ENCODE data around the gene TMEM45A. TPM values are rescaled to one million over a fixed set of nuclear protein-coding genes. Genes with fewer than 3 reads are reported as not detected.

TMEM45A gene
- total RNA-seq, 1 experiment from 2014 or later: 10.1 TPM

DNA sequence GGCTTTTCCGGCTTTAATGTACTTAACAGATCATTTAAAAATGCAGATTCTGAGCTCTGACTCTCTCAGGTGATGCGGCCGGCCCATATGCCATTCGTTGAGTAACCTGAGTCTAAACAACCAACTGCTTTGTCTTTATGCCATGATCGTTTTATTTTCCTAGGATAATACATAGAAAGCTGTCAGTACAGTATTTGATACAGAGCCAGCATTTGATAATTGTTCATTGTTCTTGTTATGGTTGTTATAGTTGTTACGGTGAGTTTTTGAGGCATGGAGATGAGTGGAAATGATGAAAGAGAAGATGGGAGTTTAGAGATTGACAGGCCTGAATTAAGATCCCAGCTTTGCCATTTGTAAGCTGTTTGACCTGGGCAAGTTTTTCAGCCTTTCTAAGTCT lies 40.0 kb downstream of the TMEM45A start:
- DNase-seq: no peak
- H3K4me2 ChIP-seq (ENCODE audit: insufficient read depth, insufficient read length, low read length): no peak overlapping the region
- H2AK5ac ChIP-seq (ENCODE audit: insufficient read length, low read length): no peak overlapping the region
- no peak overlapping the region for H4K91ac ChIP-seq (ENCODE audit: insufficient read length, low read depth, low read length)
- no peak overlapping the region for H2BK12ac ChIP-seq (ENCODE audit: insufficient read length, low read depth, low read length)
- no peaks in the 10 kb centered on the region for H3K79me1 ChIP-seq (ENCODE audit: insufficient read depth, low read depth, low read length, poor library complexity, severe bottlenecking)
- no peak overlapping the region for H3K4ac ChIP-seq (ENCODE audit: low read depth, low read length)
- H3K56ac ChIP-seq (ENCODE audit: insufficient read length, low read depth, low read length): no peak overlapping the region
- H3K79me2 ChIP-seq (ENCODE audit: insufficient read depth, low read length): no peaks in the 10 kb centered on the region
- H4K20me1 ChIP-seq (ENCODE audit: control insufficient read depth, insufficient read depth, insufficient read length): no peaks in the 10 kb centered on the region
- H3K9me3 Mint-ChIP-seq: no peaks in the 10 kb centered on the region
- H3K27me3 ChIP-seq (ENCODE audit: insufficient read depth, low read length): no peaks in the 10 kb centered on the region
- H2BK15ac ChIP-seq (ENCODE audit: low read depth, low read length): no peak overlapping the region
- no peak overlapping the region for H2BK5ac ChIP-seq (ENCODE audit: insufficient read length, low read length)
- H2BK20ac ChIP-seq (ENCODE audit: low read depth, low read length, poor library complexity, severe bottlenecking): no peak overlapping the region
- WGBS (ENCODE audit: extremely low coverage, insufficient read length, low lambda C conversion rate): 100% methylated on average over 1 of the region's 6 CpGs
- no peaks in the 10 kb centered on the region for H3K36me3 Mint-ChIP-seq (ENCODE audit: insufficient read depth in 1 of 3, low read depth in 3 of 3)
- H3K4me1 Mint-ChIP-seq: no peaks in the 10 kb centered on the region
- TF ChIP-seq, protein P1, sequence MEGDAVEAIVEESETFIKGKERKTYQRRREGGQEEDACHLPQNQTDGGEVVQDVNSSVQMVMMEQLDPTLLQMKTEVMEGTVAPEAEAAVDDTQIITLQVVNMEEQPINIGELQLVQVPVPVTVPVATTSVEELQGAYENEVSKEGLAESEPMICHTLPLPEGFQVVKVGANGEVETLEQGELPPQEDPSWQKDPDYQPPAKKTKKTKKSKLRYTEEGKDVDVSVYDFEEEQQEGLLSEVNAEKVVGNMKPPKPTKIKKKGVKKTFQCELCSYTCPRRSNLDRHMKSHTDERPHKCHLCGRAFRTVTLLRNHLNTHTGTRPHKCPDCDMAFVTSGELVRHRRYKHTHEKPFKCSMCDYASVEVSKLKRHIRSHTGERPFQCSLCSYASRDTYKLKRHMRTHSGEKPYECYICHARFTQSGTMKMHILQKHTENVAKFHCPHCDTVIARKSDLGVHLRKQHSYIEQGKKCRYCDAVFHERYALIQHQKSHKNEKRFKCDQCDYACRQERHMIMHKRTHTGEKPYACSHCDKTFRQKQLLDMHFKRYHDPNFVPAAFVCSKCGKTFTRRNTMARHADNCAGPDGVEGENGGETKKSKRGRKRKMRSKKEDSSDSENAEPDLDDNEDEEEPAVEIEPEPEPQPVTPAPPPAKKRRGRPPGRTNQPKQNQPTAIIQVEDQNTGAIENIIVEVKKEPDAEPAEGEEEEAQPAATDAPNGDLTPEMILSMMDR (conservative IDR thresholded peaks at IDR 0.05): no peak
- no peak overlapping the region for H4K8ac ChIP-seq (replicated peaks; ENCODE audit: insufficient read length, low read depth, low read length)
- no peak overlapping the region for H3K27ac ChIP-seq (ENCODE audit: insufficient read length, low read depth, low read length)
- no peak overlapping the region for H3K23ac ChIP-seq (ENCODE audit: insufficient read length, low read depth, low read length)
- H3K9ac ChIP-seq (ENCODE audit: extremely low read depth, insufficient read length, low read length): no peak overlapping the region
- no peak overlapping the region for H2AFZ ChIP-seq (ENCODE audit: low read length)
- H3K9me3 ChIP-seq (ENCODE audit: control insufficient read depth, low read depth, low read length): no peaks in the 10 kb centered on the region
- no peak overlapping the region for H3K14ac ChIP-seq (ENCODE audit: insufficient read depth, low read length)
- no peaks in the 10 kb centered on the region for H3K23me2 ChIP-seq (ENCODE audit: insufficient read length, low read depth, low read length, poor library complexity, severe bottlenecking)
- H3K27me3 Mint-ChIP-seq (ENCODE audit: low read depth): no peaks in the 10 kb centered on the region
- no peak overlapping the region for H2BK120ac ChIP-seq (ENCODE audit: low read depth, low read length, poor library complexity, severe bottlenecking)
- H3K4me1 ChIP-seq (ENCODE audit: insufficient read depth, low read length): no peaks in the 10 kb centered on the region
- no peak overlapping the region for H3K4me3 Mint-ChIP-seq
- no peak overlapping the region for H3K18ac ChIP-seq (ENCODE audit: insufficient read length, low read depth, low read length)
- H4K5ac ChIP-seq (ENCODE audit: insufficient read length, low read depth, low read length): no peak overlapping the region
- H3T11ph ChIP-seq (ENCODE audit: low read length): no peak overlapping the region
- no peak overlapping the region for H3K27ac Mint-ChIP-seq
